CD4-positive, CD25-positive, alpha-beta regulatory T cell (primary cell): ENCODE results near the gene ALDH4A1. TPM values are rescaled to one million over a fixed set of nuclear protein-coding genes. Genes with fewer than 3 reads are reported as not detected.

Experiments used
- ATAC-seq, 2 donors: fragments of 150-1000 bp; cut with Tn5 transposase; one replicate each; pipeline ENCODE4 v1.10.0; 2021; ENCODE audit warnings: low read depth in 2 of 2, moderate number of reproducible peaks in 2 of 2, moderate library complexity in 1 of 2
- DNase-seq, 3 donors: peaks; one replicate each; pipeline versions ENCODE4 v3.0.0 to v3.0.0-alpha.2; 2012 to 2022; ENCODE audit warnings: mixed read lengths in 1 of 3
- H3K27ac ChIP-seq: one replicate; pipeline ENCODE4 v1.7.0; 2013; ENCODE audit warnings: mild to moderate bottlenecking, low read length; ENCODE audit not compliant: insufficient read depth, poor library complexity, severe bottlenecking
- H3K27me3 ChIP-seq: one replicate; pipeline ENCODE4 v1.7.0; 2013; ENCODE audit warnings: low read length; ENCODE audit not compliant: control insufficient read depth, insufficient read depth
- H3K36me3 ChIP-seq: one replicate; pipeline ENCODE4 v1.7.0; 2013; ENCODE audit warnings: mild to moderate bottlenecking, low read length, moderate library complexity; ENCODE audit not compliant: control insufficient read depth, insufficient read depth
- H3K4me1 ChIP-seq: 2 replicates; pipeline ENCODE4 v1.7.0; 2013; ENCODE audit warnings: mild to moderate bottlenecking, low read length; ENCODE audit not compliant: insufficient read depth, control insufficient read depth, poor library complexity, severe bottlenecking
- H3K4me3 ChIP-seq: one replicate; pipeline ENCODE4 v1.7.0; 2013; ENCODE audit warnings: low read depth, mild to moderate bottlenecking, low read length, moderate library complexity
- H3K9me3 ChIP-seq, 2 experiments: 1 replicate in 1 of 2; 2 replicates in 1 of 2; pipeline ENCODE4 v1.7.0; 2013; ENCODE audit warnings: low read length in 2 of 2, mild to moderate bottlenecking in 1 of 2, moderate library complexity in 1 of 2; ENCODE audit not compliant: control insufficient read depth in 2 of 2
- H3K27ac Mint-ChIP-seq, 3 donors: one replicate each; pipeline ENCODE4 v1.8.0; 2020 to 2022; ENCODE audit warnings: mild to moderate bottlenecking in 3 of 3, mixed read lengths in 3 of 3, moderate library complexity in 2 of 3
- H3K27me3 Mint-ChIP-seq: one replicate; pipeline ENCODE4 v1.8.0; 2022; ENCODE audit warnings: mild to moderate bottlenecking, mixed read lengths
- H3K36me3 Mint-ChIP-seq: one replicate; pipeline ENCODE4 v1.8.0; 2020; ENCODE audit warnings: mixed read lengths
- H3K4me1 Mint-ChIP-seq, 4 donors: one replicate each; pipeline ENCODE4 v1.8.0; 2020 to 2022; ENCODE audit warnings: mixed read lengths in 4 of 4, mild to moderate bottlenecking in 1 of 4
- H3K4me3 Mint-ChIP-seq, 4 donors: one replicate each; pipeline ENCODE4 v1.8.0; 2020 to 2022; ENCODE audit warnings: mild to moderate bottlenecking in 4 of 4, mixed read lengths in 4 of 4, moderate library complexity in 3 of 4
- H3K9me3 Mint-ChIP-seq, 7 donors: one replicate each; pipeline ENCODE4 v1.8.0; 2020 to 2022; ENCODE audit warnings: mixed read lengths in 7 of 7, mild to moderate bottlenecking in 3 of 7, moderate library complexity in 2 of 7
- polyA plus RNA-seq, 4 donors: library from polyadenylated mRNA; unstranded; fragments of 300-500 nt; fragmentation: Illumina TruSeq; gene quantifications; one replicate each; pipeline ENCODE4 v1.2.3, GENCODE V29; 2021
- total RNA-seq: library from RNA; stranded (reverse); gene quantifications from one replicate; pipeline ENCODE4 v1.2.3, GENCODE V29; 2022

Gene ALDH4A1
- total and polyA plus RNA-seq, 5 donors from 2014 or later: 1.0 to 2.0 (median 1.4) TPM

GRCh38 chr1:18881164-18881563 is 21.2 kb downstream of the ALDH4A1 start:
- peaks cover 0 to 5% (median 0%) of the 10 kb centered on the region in 4 donors for H3K4me1 Mint-ChIP-seq
- Histone ChIP-seq H3K27me3 (no peaks in the 10 kb centered on the region), H3K27ac (no peak overlapping the region), H3K4me3 (no peak overlapping the region), H3K9me3 (no peaks in the 10 kb centered on the region), H3K4me1 (no peaks in the 10 kb centered on the region), H3K36me3 (no peaks in the 10 kb centered on the region)
- H3K9me3 Mint-ChIP-seq: no peaks in the 10 kb centered on the region
- no peak overlapping the region for H3K4me3 Mint-ChIP-seq
- no peaks in the 10 kb centered on the region for H3K27me3 Mint-ChIP-seq
- peaks cover 10% of the 10 kb centered on the region for H3K36me3 Mint-ChIP-seq
- no peak overlapping the region for H3K27ac Mint-ChIP-seq
- ATAC-seq (no peak), DNase-seq (no peak)

- H3K4me1 Mint-ChIP-seq: peaks cover 0 to 5% (median 0%) of the 10 kb centered on the region in 4 donors
Measured at GRCh38 chr1:18880585-18880984, 21.8 kb downstream of the ALDH4A1 start.

GRCh38 chr1:18879791-18880309 is 22.5 kb downstream of the ALDH4A1 start:
- H3K27me3 Mint-ChIP-seq: no peaks in the 10 kb centered on the region
- no peak overlapping the region for H3K27ac ChIP-seq
- ATAC-seq: no peak

More at GRCh38 chr1:18880585-18880984, 21.8 kb downstream of the ALDH4A1 start:
- peaks cover 10% of the 10 kb centered on the region for H3K36me3 Mint-ChIP-seq
- H3K9me3 Mint-ChIP-seq: no peaks in the 10 kb centered on the region
- Histone ChIP-seq H3K36me3 (no peaks in the 10 kb centered on the region), H3K9me3 (no peaks in the 10 kb centered on the region), H3K4me3 (no peak overlapping the region), H3K27me3 (no peaks in the 10 kb centered on the region), H3K27ac (no peak overlapping the region), H3K4me1 (no peaks in the 10 kb centered on the region)
- ATAC-seq (no peak), DNase-seq (no peak)
- H3K27ac Mint-ChIP-seq: no peak overlapping the region
- no peaks in the 10 kb centered on the region for H3K27me3 Mint-ChIP-seq
- no peak overlapping the region for H3K4me3 Mint-ChIP-seq

GRCh38 chr1:18879215-18879790 is 23.1 kb downstream of the ALDH4A1 start:
- Mint-ChIP-seq H3K27ac (no peak overlapping the region), H3K4me3 (no peak overlapping the region)

More at GRCh38 chr1:18879791-18880309, 22.5 kb downstream of the ALDH4A1 start:
- no peak overlapping the region for H3K4me3 Mint-ChIP-seq
- peaks cover 10% of the 10 kb centered on the region for H3K36me3 Mint-ChIP-seq
- Histone ChIP-seq H3K4me3 (no peak overlapping the region), H3K27me3 (no peaks in the 10 kb centered on the region), H3K9me3 (no peaks in the 10 kb centered on the region), H3K4me1 (no peaks in the 10 kb centered on the region), H3K36me3 (no peaks in the 10 kb centered on the region)
- no peak overlapping the region for H3K27ac Mint-ChIP-seq
- H3K4me1 Mint-ChIP-seq: peaks cover 0 to 5% (median 0%) of the 10 kb centered on the region in 4 donors
- DNase-seq: no peak
- H3K9me3 Mint-ChIP-seq: no peaks in the 10 kb centered on the region

GRCh38 chr1:18878538-18879214 is 23.7 kb downstream of the ALDH4A1 start:
- Histone ChIP-seq H3K27me3 (no peaks in the 10 kb centered on the region), H3K4me1 (no peaks in the 10 kb centered on the region), H3K4me3 (no peak overlapping the region), H3K27ac (no peak overlapping the region), H3K36me3 (no peaks in the 10 kb centered on the region), H3K9me3 (no peaks in the 10 kb centered on the region)
- Mint-ChIP-seq H3K36me3 (peaks cover 10% of the 10 kb centered on the region), H3K27me3 (no peaks in the 10 kb centered on the region), H3K4me3 (no peak overlapping the region), H3K4me1 (no peaks in the 10 kb centered on the region), H3K27ac (no peak overlapping the region), H3K9me3 (no peaks in the 10 kb centered on the region)
- ATAC-seq: no peak
- no peak for DNase-seq

More at GRCh38 chr1:18879215-18879790, 23.1 kb downstream of the ALDH4A1 start:
- H3K4me3 ChIP-seq: no peak overlapping the region
- H3K27me3 ChIP-seq: no peaks in the 10 kb centered on the region
- no peak for DNase-seq
- peaks cover 0 to 3% (median 0%) of the 10 kb centered on the region in 4 donors for H3K4me1 Mint-ChIP-seq
- no peaks in the 10 kb centered on the region for H3K27me3 Mint-ChIP-seq
- no peaks in the 10 kb centered on the region for H3K9me3 Mint-ChIP-seq
- H3K36me3 Mint-ChIP-seq: peaks cover 10% of the 10 kb centered on the region
- H3K36me3 ChIP-seq: no peaks in the 10 kb centered on the region
- no peak for ATAC-seq
- H3K9me3 ChIP-seq: no peaks in the 10 kb centered on the region
- H3K4me1 ChIP-seq: no peaks in the 10 kb centered on the region
- H3K27ac ChIP-seq: no peak overlapping the region

- no peaks in the 10 kb centered on the region for H3K9me3 Mint-ChIP-seq
- H3K4me1 Mint-ChIP-seq: no peaks in the 10 kb centered on the region
- Histone ChIP-seq H3K9me3 (no peaks in the 10 kb centered on the region), H3K27ac (no peak overlapping the region), H3K4me3 (no peak overlapping the region), H3K4me1 (no peaks in the 10 kb centered on the region), H3K27me3 (no peaks in the 10 kb centered on the region), H3K36me3 (no peaks in the 10 kb centered on the region)
- no peak overlapping the region for H3K27ac Mint-ChIP-seq
- no peak for ATAC-seq
- H3K27me3 Mint-ChIP-seq: no peaks in the 10 kb centered on the region
- peaks cover 10% of the 10 kb centered on the region for H3K36me3 Mint-ChIP-seq
- no peak for DNase-seq
- H3K4me3 Mint-ChIP-seq: no peak overlapping the region
Measured at GRCh38 chr1:18877282-18877681, 25.1 kb downstream of the ALDH4A1 start.

- H3K27me3 ChIP-seq: no peaks in the 10 kb centered on the region
- H3K4me1 ChIP-seq: no peaks in the 10 kb centered on the region
- H3K27me3 Mint-ChIP-seq: peaks cover 4% of the 10 kb centered on the region
- H3K9me3 ChIP-seq: no peaks in the 10 kb centered on the region
- H3K36me3 Mint-ChIP-seq: peaks cover 9% of the 10 kb centered on the region
- ATAC-seq: no peak
- H3K4me3 ChIP-seq: no peak overlapping the region
- no peaks in the 10 kb centered on the region for H3K9me3 Mint-ChIP-seq
- DNase-seq: no peak
- no peak overlapping the region for H3K27ac ChIP-seq
- no peak overlapping the region for H3K4me3 Mint-ChIP-seq
- H3K27ac Mint-ChIP-seq: no peak overlapping the region
- no peaks in the 10 kb centered on the region for H3K4me1 Mint-ChIP-seq
- H3K36me3 ChIP-seq: no peaks in the 10 kb centered on the region
Measured at GRCh38 chr1:18876210-18876609, 26.1 kb downstream of the ALDH4A1 start.

- H3K4me3 ChIP-seq: no peak overlapping the region
- no peaks in the 10 kb centered on the region for H3K27me3 ChIP-seq
- no peak overlapping the region for H3K4me3 Mint-ChIP-seq
- H3K27ac ChIP-seq: no peak overlapping the region
- no peaks in the 10 kb centered on the region for H3K36me3 ChIP-seq
- H3K4me1 Mint-ChIP-seq: no peaks in the 10 kb centered on the region
- H3K9me3 Mint-ChIP-seq: no peaks in the 10 kb centered on the region
- H3K36me3 Mint-ChIP-seq: peaks cover 5% of the 10 kb centered on the region
- no peaks in the 10 kb centered on the region for H3K9me3 ChIP-seq
- DNase-seq (no peak), ATAC-seq (no peak)
- no peaks in the 10 kb centered on the region for H3K4me1 ChIP-seq
- no peak overlapping the region for H3K27ac Mint-ChIP-seq
- peaks cover 4% of the 10 kb centered on the region for H3K27me3 Mint-ChIP-seq
Measured at GRCh38 chr1:18875796-18876128, 26.6 kb downstream of the ALDH4A1 start.
